ENCODE measurements around the gene CELF4. TPM values are rescaled to one million over a fixed set of nuclear protein-coding genes. Genes with fewer than 3 reads are reported as not detected.

Gene CELF4
- total and polyA plus RNA-seq, 12 donors, result 0.42 to 16.9 (median 3.9) TPM; not detected in 1

GRCh38 chr18:37231251-37231650, 334.3 kb downstream of the CELF4 start:
- peak in 5 of 7 donors; percentile 22 to 55 (median 48) for DNase-seq
- 22 to 48% (median 39%) methylated on average over 3 of the region's 3 CpGs for WGBS, 4 donors

GRCh38 chr18:37230768-37231167, 334.8 kb downstream of the CELF4 start:
- Histone ChIP-seq H3K27ac (no peak overlapping the region), H3K4me1 (replicated peaks in 1 of 2) (peaks cover 8 to 9% of the 10 kb centered on the region in 2 donors), H3K27me3 (no peaks in the 10 kb centered on the region), H3K36me3 (replicated peaks in 1 of 2) (no peaks in the 10 kb centered on the region), H3K9me3 (replicated peaks in 1 of 3) (no peaks in the 10 kb centered on the region), H3K4me3 (no peak overlapping the region)
- peak in 6 of 7 donors; percentile 25 to 53 (median 39) for DNase-seq
- 25 to 45% (median 30%) methylated on average over 3 of the region's 3 CpGs for WGBS, 4 donors
- intact Hi-C loops (cut with DNase I), result no loop called here
- TF ChIP-seq POLR2A (IDR thresholded peaks at IDR 0.05) (no peak), CTCF (IDR thresholded peaks at IDR 0.05) (no peak)

More at GRCh38 chr18:37231251-37231650, 334.3 kb downstream of the CELF4 start:
- H3K27me3 ChIP-seq, result no peaks in the 10 kb centered on the region
- intact Hi-C loops (cut with DNase I), result no loop called here
- H3K4me1 ChIP-seq (replicated peaks in 1 of 2), result peaks cover 8 to 9% of the 10 kb centered on the region in 2 donors
- no peaks in the 10 kb centered on the region for H3K9me3 ChIP-seq (replicated peaks in 1 of 3)
- H3K27ac ChIP-seq, result no peak overlapping the region
- H3K4me3 ChIP-seq, result no peak overlapping the region
- H3K36me3 ChIP-seq (replicated peaks in 1 of 2), result no peaks in the 10 kb centered on the region
- TF ChIP-seq POLR2A (IDR thresholded peaks at IDR 0.05), result no peak
- no peak for TF ChIP-seq CTCF (IDR thresholded peaks at IDR 0.05)

- H3K36me3 ChIP-seq (replicated peaks in 1 of 2), result no peaks in the 10 kb centered on the region
- TF ChIP-seq POLR2A (IDR thresholded peaks at IDR 0.05) (no peak), CTCF (IDR thresholded peaks at IDR 0.05) (no peak)
- intact Hi-C loops (cut with DNase I), result no loop called here
- 73 to 85% (median 81%) methylated on average over 4 of the region's 4 CpGs for WGBS, 4 donors
- no peaks in the 10 kb centered on the region for H3K4me1 ChIP-seq (replicated peaks in 1 of 2)
- H3K4me3 ChIP-seq, result no peak overlapping the region
- no peaks in the 10 kb centered on the region for H3K27me3 ChIP-seq
- no peak for DNase-seq
- H3K9me3 ChIP-seq (replicated peaks in 1 of 3), result no peaks in the 10 kb centered on the region
- H3K27ac ChIP-seq, result no peak overlapping the region
Measured at GRCh38 chr18:37225279-37225678, 340.3 kb downstream of the CELF4 start.

- no peaks in the 10 kb centered on the region for H3K4me1 ChIP-seq (replicated peaks in 1 of 2)
- intact Hi-C loops (cut with DNase I), result no loop called here
Measured at GRCh38 chr18:37222999-37223378, 342.6 kb downstream of the CELF4 start.

More at GRCh38 chr18:37222999-37223378, 342.6 kb downstream of the CELF4 start:
- H3K9me3 ChIP-seq (replicated peaks in 1 of 3), result no peaks in the 10 kb centered on the region
- no peak overlapping the region for H3K27ac ChIP-seq
- no peaks in the 10 kb centered on the region for H3K27me3 ChIP-seq
- H3K36me3 ChIP-seq (replicated peaks in 1 of 2), result no peaks in the 10 kb centered on the region
- no peak for DNase-seq
- TF ChIP-seq CTCF (IDR thresholded peaks at IDR 0.05), result no peak
- TF ChIP-seq POLR2A (IDR thresholded peaks at IDR 0.05), result no peak
- WGBS, 4 donors, result 82 to 92% (median 88%) methylated on average over 5 of the region's 5 CpGs
- no peak overlapping the region for H3K4me3 ChIP-seq
